Measurements from ENCODE around the gene KCNJ18.
"Not testable (repeated sequence)": the region's sequence is repeated elsewhere in the genome, so short reads cannot be mapped to it uniquely, and the experiment has no call there.

The KCNJ18 gene

GRCh38 chr17:21724216-21725006 is 32.1 kb downstream of the KCNJ18 start:
- DNase-seq (ENCODE audit: low read depth in 2 of 2) = not testable (repeated sequence)

GRCh38 chr17:21731076-21731475 is 38.8 kb downstream of the KCNJ18 start:
- DNase-seq (ENCODE audit: low read depth in 2 of 2) = not testable (repeated sequence)

- DNase-seq (ENCODE audit: low read depth in 2 of 2) = not testable (repeated sequence)
These were observed 41.6 kb downstream of the KCNJ18 start for GRCh38 chr17:21733931-21734330.

- not testable (repeated sequence) for DNase-seq (ENCODE audit: low read depth in 2 of 2)
These were observed 43.5 kb downstream of the KCNJ18 start for GRCh38 chr17:21735814-21736213.

GRCh38 chr17:21737015-21737580 is 44.8 kb downstream of the KCNJ18 start:
- not testable (repeated sequence) for DNase-seq (ENCODE audit: low read depth in 2 of 2)

- DNase-seq (ENCODE audit: low read depth in 2 of 2) = not testable (repeated sequence)
These were observed 45.9 kb downstream of the KCNJ18 start for GRCh38 chr17:21738241-21738640.

- not testable (repeated sequence) for DNase-seq (ENCODE audit: low read depth in 2 of 2)
These were observed 46.7 kb downstream of the KCNJ18 start for GRCh38 chr17:21738877-21739474.

- DNase-seq (ENCODE audit: low read depth in 2 of 2) = not testable (repeated sequence)
These were observed 47.2 kb downstream of the KCNJ18 start for GRCh38 chr17:21739485-21739884.

GRCh38 chr17:21740836-21741235 is 48.5 kb downstream of the KCNJ18 start:
- DNase-seq (ENCODE audit: low read depth in 2 of 2) = not testable (repeated sequence)

- not testable (repeated sequence) for DNase-seq (ENCODE audit: low read depth in 2 of 2)
These were observed 49.2 kb downstream of the KCNJ18 start for GRCh38 chr17:21741520-21741919.

- DNase-seq (ENCODE audit: low read depth in 2 of 2) = no peak
These were observed 50.0 kb downstream of the KCNJ18 start for GRCh38 chr17:21742326-21742725.

- not testable (repeated sequence) for DNase-seq (ENCODE audit: low read depth in 2 of 2)
These were observed 51.8 kb downstream of the KCNJ18 start for GRCh38 chr17:21744151-21744550.

GRCh38 chr17:21744621-21745020 is 52.3 kb downstream of the KCNJ18 start:
- DNase-seq (ENCODE audit: low read depth in 2 of 2) = not testable (repeated sequence)

GRCh38 chr17:21745385-21746054 is 53.2 kb downstream of the KCNJ18 start:
- DNase-seq (ENCODE audit: low read depth in 2 of 2) = not testable (repeated sequence)

GRCh38 chr17:21746415-21746814 is 54.1 kb downstream of the KCNJ18 start:
- not testable (repeated sequence) for DNase-seq (ENCODE audit: low read depth in 2 of 2)

- not testable (repeated sequence) for DNase-seq (ENCODE audit: low read depth in 2 of 2)
These were observed 55.0 kb downstream of the KCNJ18 start for GRCh38 chr17:21747195-21747915.

- DNase-seq (ENCODE audit: low read depth in 2 of 2) = not testable (repeated sequence)
These were observed 56.4 kb downstream of the KCNJ18 start for GRCh38 chr17:21748686-21749085.

GRCh38 chr17:21749696-21750531 is 57.6 kb downstream of the KCNJ18 start:
- not testable (repeated sequence) for DNase-seq (ENCODE audit: low read depth in 2 of 2)

GRCh38 chr17:21751111-21751510 is 58.8 kb downstream of the KCNJ18 start:
- not testable (repeated sequence) for DNase-seq (ENCODE audit: low read depth in 2 of 2)

Measured in fibroblast of skin of left biceps (primary cell).